ENCODE measurements around the gene CTNNA1.
"Not testable (repeated sequence)": the region's sequence is repeated elsewhere in the genome, so short reads cannot be mapped to it uniquely, and the experiment has no call there.

The CTNNA1 gene

GRCh38 chr5:138914338-138914737, 161.1 kb downstream of the CTNNA1 start:
- no peak overlapping the region for H3K4me3 ChIP-seq (ENCODE audit: low read length)
- TF ChIP-seq CTCF (IDR thresholded peaks at IDR 0.05; ENCODE audit: insufficient read depth, low read depth, low read length, missing control alignments) = no peak
- no peak for DNase-seq (ENCODE audit: low read depth)

DNA sequence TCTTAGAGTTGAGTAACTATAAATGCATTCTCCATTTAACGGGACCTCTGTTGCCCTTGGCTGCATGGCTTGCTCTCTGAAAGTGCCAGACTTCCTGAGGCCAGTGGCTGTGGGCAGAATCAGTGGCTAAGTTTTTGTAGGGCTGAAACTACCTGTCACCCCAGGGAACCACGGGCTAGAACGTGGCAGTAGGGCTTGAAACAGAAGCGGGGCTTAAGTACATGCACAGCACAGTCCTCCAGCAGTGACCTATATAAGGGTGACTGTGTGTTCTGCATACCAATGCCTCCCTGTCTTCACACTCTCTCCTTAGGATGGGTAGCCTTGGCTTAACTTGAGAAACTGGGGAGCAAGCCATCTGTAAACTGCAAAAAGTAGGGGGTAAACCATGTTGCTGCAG, 165.5 kb downstream of the CTNNA1 start:
- no peak for DNase-seq (ENCODE audit: low read depth)
- TF ChIP-seq CTCF (IDR thresholded peaks at IDR 0.05; ENCODE audit: insufficient read depth, low read depth, low read length, missing control alignments) = no peak

GRCh38 chr5:138920181-138920580, 167.0 kb downstream of the CTNNA1 start:
- H3K4me3 ChIP-seq (ENCODE audit: low read length) = no peak overlapping the region
- no peak for DNase-seq (ENCODE audit: low read depth)
- no peak for TF ChIP-seq CTCF (IDR thresholded peaks at IDR 0.05; ENCODE audit: insufficient read depth, low read depth, low read length, missing control alignments)

More for the DNA sequence above, 165.5 kb downstream of the CTNNA1 start:
- no peak overlapping the region for H3K4me3 ChIP-seq (ENCODE audit: low read length)

GRCh38 chr5:138921362-138921761, 168.1 kb downstream of the CTNNA1 start:
- not testable (repeated sequence) for H3K4me3 ChIP-seq (ENCODE audit: low read length); DNase-seq (ENCODE audit: low read depth)

DNA sequence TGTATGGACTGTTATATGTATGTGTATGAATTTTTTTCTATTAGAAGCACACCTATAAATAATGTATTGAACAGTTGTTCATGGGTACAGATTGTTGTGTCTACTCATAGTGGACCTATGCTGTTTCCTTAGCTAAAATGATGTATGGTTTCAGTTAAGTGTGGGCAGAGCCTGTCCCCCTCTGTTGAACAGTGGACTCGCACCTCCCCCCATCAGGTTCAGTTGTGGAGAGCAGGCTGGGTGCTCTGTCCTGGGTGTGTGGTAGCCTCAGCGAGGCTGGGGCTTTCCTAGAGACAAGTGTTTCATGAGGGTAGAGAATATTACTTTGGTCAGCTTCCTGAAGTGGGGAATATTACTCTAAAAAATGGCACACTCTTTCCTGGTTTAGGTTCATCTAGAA, 169.3 kb downstream of the CTNNA1 start:
- H3K4me3 ChIP-seq (ENCODE audit: low read length) = no peak overlapping the region
- no peak for TF ChIP-seq CTCF (IDR thresholded peaks at IDR 0.05; ENCODE audit: insufficient read depth, low read depth, low read length, missing control alignments)
- no peak for DNase-seq (ENCODE audit: low read depth)

DNA sequence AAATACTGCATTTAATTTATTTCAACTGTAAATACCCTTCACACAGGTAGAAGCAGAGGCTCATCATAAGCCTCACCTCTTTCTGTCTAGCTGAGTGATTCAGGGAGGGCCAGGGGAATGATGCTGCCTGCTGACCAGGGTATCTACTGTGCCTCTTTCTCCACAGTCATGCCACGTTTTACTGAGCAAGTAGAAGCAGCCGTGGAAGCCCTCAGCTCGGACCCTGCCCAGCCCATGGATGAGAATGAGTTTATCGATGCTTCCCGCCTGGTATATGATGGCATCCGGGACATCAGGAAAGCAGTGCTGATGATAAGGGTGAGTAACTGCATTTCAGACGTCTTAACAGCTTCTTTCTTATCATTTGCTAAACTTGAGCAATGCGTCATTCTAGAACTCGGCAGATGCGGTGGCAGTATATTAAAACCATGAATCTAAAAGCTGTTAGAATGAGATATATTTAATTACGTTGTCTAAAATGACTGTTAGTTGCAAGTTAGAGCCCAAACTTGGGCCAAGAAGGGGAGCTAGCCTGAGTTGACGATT, 171.9 kb downstream of the CTNNA1 start:
- DNase-seq (ENCODE audit: low read depth) = no peak

DNA sequence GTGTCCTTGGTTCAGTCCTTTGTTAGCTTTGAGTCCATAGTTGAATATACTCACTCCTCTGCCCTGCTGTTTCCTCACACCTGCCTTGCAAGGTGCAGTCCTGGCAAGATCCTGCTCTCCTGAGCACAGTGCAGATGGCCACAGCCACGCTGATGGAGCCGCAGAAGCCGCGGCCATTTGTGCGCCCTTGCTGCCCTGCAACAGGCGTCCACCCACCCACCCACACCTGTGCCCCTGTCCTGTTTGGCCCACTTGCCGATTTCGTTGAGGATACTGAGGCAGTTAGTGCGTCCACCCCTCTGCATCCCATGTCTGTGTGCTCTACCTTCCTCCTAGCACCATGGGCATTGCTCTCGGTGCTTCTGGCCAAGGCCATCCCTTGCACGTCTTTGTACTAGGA, 173.0 kb downstream of the CTNNA1 start:
- no peak for TF ChIP-seq CTCF (IDR thresholded peaks at IDR 0.05; ENCODE audit: insufficient read depth, low read depth, low read length, missing control alignments)
- no peak overlapping the region for H3K4me3 ChIP-seq (ENCODE audit: low read length)
- no peak for DNase-seq (ENCODE audit: low read depth)

More for the DNA sequence above, 171.9 kb downstream of the CTNNA1 start:
- no peak overlapping the region for H3K4me3 ChIP-seq (ENCODE audit: low read length)
- no peak for TF ChIP-seq CTCF (IDR thresholded peaks at IDR 0.05; ENCODE audit: insufficient read depth, low read depth, low read length, missing control alignments)

Measured in epithelial cell of esophagus (primary cell).